CD4-positive, CD25-positive, alpha-beta regulatory T cell (primary cell): ENCODE data around the gene MIX23. TPM values are rescaled to one million over a fixed set of nuclear protein-coding genes. Genes with fewer than 3 reads are reported as not detected.

Experiments used
- ATAC-seq, 2 donors: fragments of 150-1000 bp; cut with Tn5 transposase; one replicate each; pipeline ENCODE4 v1.10.0; 2021; ENCODE audit warnings: low read depth in 2 of 2, moderate number of reproducible peaks in 2 of 2, moderate library complexity in 1 of 2
- DNase-seq, 3 donors: peaks; one replicate each; pipeline versions ENCODE4 v3.0.0 to v3.0.0-alpha.2; 2012 to 2022; ENCODE audit warnings: mixed read lengths in 1 of 3
- H3K27ac ChIP-seq: one replicate; pipeline ENCODE4 v1.7.0; 2013; ENCODE audit warnings: mild to moderate bottlenecking, low read length; ENCODE audit not compliant: insufficient read depth, poor library complexity, severe bottlenecking
- H3K27me3 ChIP-seq: one replicate; pipeline ENCODE4 v1.7.0; 2013; ENCODE audit warnings: low read length; ENCODE audit not compliant: control insufficient read depth, insufficient read depth
- H3K36me3 ChIP-seq: one replicate; pipeline ENCODE4 v1.7.0; 2013; ENCODE audit warnings: mild to moderate bottlenecking, low read length, moderate library complexity; ENCODE audit not compliant: control insufficient read depth, insufficient read depth
- H3K4me1 ChIP-seq: 2 replicates; pipeline ENCODE4 v1.7.0; 2013; ENCODE audit warnings: mild to moderate bottlenecking, low read length; ENCODE audit not compliant: insufficient read depth, control insufficient read depth, poor library complexity, severe bottlenecking
- H3K4me3 ChIP-seq: one replicate; pipeline ENCODE4 v1.7.0; 2013; ENCODE audit warnings: low read depth, mild to moderate bottlenecking, low read length, moderate library complexity
- H3K9me3 ChIP-seq, 2 experiments: 1 replicate in 1 of 2; 2 replicates in 1 of 2; pipeline ENCODE4 v1.7.0; 2013; ENCODE audit warnings: low read length in 2 of 2, mild to moderate bottlenecking in 1 of 2, moderate library complexity in 1 of 2; ENCODE audit not compliant: control insufficient read depth in 2 of 2
- H3K27ac Mint-ChIP-seq, 3 donors: one replicate each; pipeline ENCODE4 v1.8.0; 2020 to 2022; ENCODE audit warnings: mild to moderate bottlenecking in 3 of 3, mixed read lengths in 3 of 3, moderate library complexity in 2 of 3
- H3K27me3 Mint-ChIP-seq: one replicate; pipeline ENCODE4 v1.8.0; 2022; ENCODE audit warnings: mild to moderate bottlenecking, mixed read lengths
- H3K36me3 Mint-ChIP-seq: one replicate; pipeline ENCODE4 v1.8.0; 2020; ENCODE audit warnings: mixed read lengths
- H3K4me1 Mint-ChIP-seq, 4 donors: one replicate each; pipeline ENCODE4 v1.8.0; 2020 to 2022; ENCODE audit warnings: mixed read lengths in 4 of 4, mild to moderate bottlenecking in 1 of 4
- H3K4me3 Mint-ChIP-seq, 4 donors: one replicate each; pipeline ENCODE4 v1.8.0; 2020 to 2022; ENCODE audit warnings: mild to moderate bottlenecking in 4 of 4, mixed read lengths in 4 of 4, moderate library complexity in 3 of 4
- H3K9me3 Mint-ChIP-seq, 7 donors: one replicate each; pipeline ENCODE4 v1.8.0; 2020 to 2022; ENCODE audit warnings: mixed read lengths in 7 of 7, mild to moderate bottlenecking in 3 of 7, moderate library complexity in 2 of 7
- polyA plus RNA-seq, 4 donors: library from polyadenylated mRNA; unstranded; fragments of 300-500 nt; fragmentation: Illumina TruSeq; gene quantifications; one replicate each; pipeline ENCODE4 v1.2.3, GENCODE V29; 2021
- total RNA-seq: library from RNA; stranded (reverse); gene quantifications from one replicate; pipeline ENCODE4 v1.2.3, GENCODE V29; 2022

Gene MIX23
- total and polyA plus RNA-seq, 5 donors from 2014 or later, result 14.1 to 33.1 (median 23.5) TPM

- H3K27ac ChIP-seq, result peak overlapping the region; percentile 96
- peaks cover 29% of the 10 kb centered on the region for H3K36me3 ChIP-seq
- H3K27me3 Mint-ChIP-seq, result peaks cover 5% of the 10 kb centered on the region
- peak; percentile 9 to 18 for ATAC-seq
- peak overlapping the region; percentile 99 for H3K4me3 ChIP-seq
- H3K4me1 ChIP-seq, result peaks cover 20% of the 10 kb centered on the region
- no peaks in the 10 kb centered on the region for H3K9me3 ChIP-seq
- H3K9me3 Mint-ChIP-seq, result no peaks in the 10 kb centered on the region
- peak overlapping the region; percentile 96 to 99 (median 98) for H3K4me3 Mint-ChIP-seq
- H3K27ac Mint-ChIP-seq, result peak overlapping the region; percentile 99 to 100 (median 100)
- peaks cover 21% of the 10 kb centered on the region for H3K36me3 Mint-ChIP-seq
- peaks cover 34 to 64% (median 49%) of the 10 kb centered on the region in 4 donors for H3K4me1 Mint-ChIP-seq
- no peaks in the 10 kb centered on the region for H3K27me3 ChIP-seq
- peak; percentile 28 to 79 (median 51) for DNase-seq
Measured at GRCh38 chr3:122415104-122415744, 32.2 kb upstream of the MIX23 start.

GRCh38 chr3:122414391-122414790, 31.4 kb upstream of the MIX23 start:
- no peaks in the 10 kb centered on the region for H3K9me3 ChIP-seq
- Mint-ChIP-seq H3K27me3 (peaks cover 5% of the 10 kb centered on the region), H3K4me1 (peaks cover 34 to 64% (median 50%) of the 10 kb centered on the region in 4 donors), H3K4me3 (peak overlapping the region; percentile 83 to 99 (median 97)), H3K36me3 (peaks cover 26% of the 10 kb centered on the region), H3K27ac (peak overlapping the region in 2 of 3 donors; percentile 59 to 99), H3K9me3 (no peaks in the 10 kb centered on the region)
- H3K4me3 ChIP-seq, result peak overlapping the region; percentile 99
- H3K4me1 ChIP-seq, result peaks cover 20% of the 10 kb centered on the region
- ATAC-seq (no peak), DNase-seq (no peak)
- no peaks in the 10 kb centered on the region for H3K27me3 ChIP-seq
- H3K36me3 ChIP-seq, result peaks cover 36% of the 10 kb centered on the region
- H3K27ac ChIP-seq, result peak overlapping the region; percentile 34

GRCh38 chr3:122410639-122411038, 27.6 kb upstream of the MIX23 start:
- H3K4me1 Mint-ChIP-seq, result peaks cover 18 to 46% (median 33%) of the 10 kb centered on the region in 4 donors
- Histone ChIP-seq H3K27ac (no peak overlapping the region), H3K27me3 (no peaks in the 10 kb centered on the region), H3K36me3 (peaks cover 68% of the 10 kb centered on the region), H3K9me3 (no peaks in the 10 kb centered on the region), H3K4me1 (peaks cover 10% of the 10 kb centered on the region), H3K4me3 (no peak overlapping the region)
- DNase-seq (no peak), ATAC-seq (no peak)
- H3K27ac Mint-ChIP-seq, result peak overlapping the region in 1 of 3 donors; percentile 13
- H3K9me3 Mint-ChIP-seq, result no peaks in the 10 kb centered on the region
- H3K4me3 Mint-ChIP-seq, result peak overlapping the region in 1 of 4 donors; percentile 10
- H3K27me3 Mint-ChIP-seq, result no peaks in the 10 kb centered on the region
- H3K36me3 Mint-ChIP-seq, result peaks cover 33% of the 10 kb centered on the region

GRCh38 chr3:122410111-122410510, 27.1 kb upstream of the MIX23 start:
- H3K4me1 ChIP-seq, result peaks cover 6% of the 10 kb centered on the region
- DNase-seq (no peak), ATAC-seq (no peak)
- no peaks in the 10 kb centered on the region for H3K27me3 ChIP-seq
- H3K36me3 ChIP-seq, result peaks cover 70% of the 10 kb centered on the region
- no peaks in the 10 kb centered on the region for H3K9me3 ChIP-seq
- peak overlapping the region in 1 of 3 donors; percentile 64 for H3K27ac Mint-ChIP-seq
- no peaks in the 10 kb centered on the region for H3K27me3 Mint-ChIP-seq
- no peak overlapping the region for H3K4me3 Mint-ChIP-seq
- peaks cover 33% of the 10 kb centered on the region for H3K36me3 Mint-ChIP-seq
- no peak overlapping the region for H3K27ac ChIP-seq
- H3K4me1 Mint-ChIP-seq, result peaks cover 14 to 42% (median 30%) of the 10 kb centered on the region in 4 donors
- no peaks in the 10 kb centered on the region for H3K9me3 Mint-ChIP-seq
- H3K4me3 ChIP-seq, result no peak overlapping the region

- H3K9me3 Mint-ChIP-seq, result no peaks in the 10 kb centered on the region
- H3K4me1 Mint-ChIP-seq, result peaks cover 8 to 37% (median 23%) of the 10 kb centered on the region in 4 donors
- H3K36me3 Mint-ChIP-seq, result peaks cover 33% of the 10 kb centered on the region
- Histone ChIP-seq H3K27me3 (no peaks in the 10 kb centered on the region), H3K9me3 (no peaks in the 10 kb centered on the region), H3K4me1 (no peaks in the 10 kb centered on the region), H3K4me3 (no peak overlapping the region), H3K27ac (no peak overlapping the region), H3K36me3 (peaks cover 77% of the 10 kb centered on the region)
- DNase-seq (no peak), ATAC-seq (no peak)
- H3K4me3 Mint-ChIP-seq, result no peak overlapping the region
- no peak overlapping the region for H3K27ac Mint-ChIP-seq
- no peaks in the 10 kb centered on the region for H3K27me3 Mint-ChIP-seq
Measured at GRCh38 chr3:122409446-122409845, 26.4 kb upstream of the MIX23 start.

GRCh38 chr3:122407946-122408345, 24.9 kb upstream of the MIX23 start:
- Histone ChIP-seq H3K9me3 (no peaks in the 10 kb centered on the region), H3K4me3 (no peak overlapping the region), H3K27me3 (no peaks in the 10 kb centered on the region), H3K27ac (no peak overlapping the region), H3K36me3 (peaks cover 81% of the 10 kb centered on the region), H3K4me1 (no peaks in the 10 kb centered on the region)
- H3K4me1 Mint-ChIP-seq, result peaks cover 7 to 22% (median 11%) of the 10 kb centered on the region in 4 donors
- no peak for ATAC-seq
- no peaks in the 10 kb centered on the region for H3K27me3 Mint-ChIP-seq
- H3K4me3 Mint-ChIP-seq, result no peak overlapping the region
- no peak for DNase-seq
- peaks cover 42% of the 10 kb centered on the region for H3K36me3 Mint-ChIP-seq
- H3K27ac Mint-ChIP-seq, result peak overlapping the region in 1 of 3 donors; percentile 34
- no peaks in the 10 kb centered on the region for H3K9me3 Mint-ChIP-seq

- H3K27me3 Mint-ChIP-seq, result no peaks in the 10 kb centered on the region
- peak overlapping the region in 1 of 3 donors; percentile 51 for H3K27ac Mint-ChIP-seq
- H3K4me3 Mint-ChIP-seq, result no peak overlapping the region
- Histone ChIP-seq H3K9me3 (no peaks in the 10 kb centered on the region), H3K27ac (no peak overlapping the region), H3K36me3 (peaks cover 75% of the 10 kb centered on the region), H3K4me3 (no peak overlapping the region), H3K27me3 (no peaks in the 10 kb centered on the region), H3K4me1 (no peaks in the 10 kb centered on the region)
- ATAC-seq, result no peak
- H3K36me3 Mint-ChIP-seq, result peaks cover 37% of the 10 kb centered on the region
- no peaks in the 10 kb centered on the region for H3K9me3 Mint-ChIP-seq
- DNase-seq, result no peak
- H3K4me1 Mint-ChIP-seq, result peaks cover 0 to 11% (median 3%) of the 10 kb centered on the region in 4 donors
Measured at GRCh38 chr3:122406198-122406597, 23.2 kb upstream of the MIX23 start.

- Mint-ChIP-seq H3K4me1 (peaks cover 0 to 4% (median 2%) of the 10 kb centered on the region in 4 donors), H3K27me3 (no peaks in the 10 kb centered on the region), H3K27ac (no peak overlapping the region), H3K36me3 (peaks cover 32% of the 10 kb centered on the region), H3K4me3 (no peak overlapping the region), H3K9me3 (no peaks in the 10 kb centered on the region)
- Histone ChIP-seq H3K9me3 (no peaks in the 10 kb centered on the region), H3K27ac (no peak overlapping the region), H3K4me1 (no peaks in the 10 kb centered on the region), H3K36me3 (peaks cover 64% of the 10 kb centered on the region), H3K27me3 (no peaks in the 10 kb centered on the region), H3K4me3 (no peak overlapping the region)
- ATAC-seq, result no peak
- DNase-seq, result no peak
Measured at GRCh38 chr3:122405015-122405414, 22.0 kb upstream of the MIX23 start.
